Smooth muscle cell (in vitro differentiated cells): ENCODE results near the gene ADK. TPM values are rescaled to one million over a fixed set of nuclear protein-coding genes. Genes with fewer than 3 reads are reported as not detected.

Experiments
- DNase-seq: peaks from one replicate; lab custom pipeline; 2025; ENCODE audit not compliant: unreplicated experiment; lab: John Stamatoyannopoulos, UW
- H2AFZ ChIP-seq: fragments of 200-600 bp; sonication (generic); 2 replicates; pipeline ENCODE4 v1.6.0; 2016; ENCODE audit warnings: antibody characterized with exemption, low read depth, mild to moderate bottlenecking
- H3F3A ChIP-seq: fragments of 200-600 bp; sonication (generic); 2 replicates; pipeline ENCODE4 v1.6.0; 2017; ENCODE audit warnings: antibody characterized with exemption, low read depth
- H3K27ac ChIP-seq: fragments of 200-600 bp; sonication (generic); 2 replicates; pipeline ENCODE4 v1.5.1; 2016; ENCODE audit warnings: low read depth, mild to moderate bottlenecking
- H3K27me3 ChIP-seq: fragments of 200-600 bp; sonication (generic); 2 replicates; pipeline ENCODE4 v1.6.1; 2016; ENCODE audit warnings: low read depth, mild to moderate bottlenecking
- H3K36me3 ChIP-seq: fragments of 200-600 bp; sonication (generic); 2 replicates; pipeline ENCODE4 v1.5.1; 2016; ENCODE audit warnings: low read depth
- H3K4me1 ChIP-seq: fragments of 200-600 bp; sonication (generic); 2 replicates; pipeline ENCODE4 v1.5.1; 2016; ENCODE audit warnings: low read depth
- H3K4me2 ChIP-seq: fragments of 200-600 bp; sonication (generic); 2 replicates; pipeline ENCODE4 v1.6.0; 2016; ENCODE audit warnings: mild to moderate bottlenecking
- H3K4me3 ChIP-seq: fragments of 200-600 bp; sonication (generic); 2 replicates; pipeline ENCODE4 v1.5.1; 2016; ENCODE audit warnings: mild to moderate bottlenecking
- H3K79me2 ChIP-seq: fragments of 200-600 bp; sonication (generic); 2 replicates; pipeline ENCODE4 v1.6.0; 2016; ENCODE audit warnings: low read depth, mild to moderate bottlenecking
- H3K9ac ChIP-seq: fragments of 200-600 bp; sonication (generic); 2 replicates; pipeline ENCODE4 v1.6.0; 2016; ENCODE audit warnings: low read depth
- H3K9me3 ChIP-seq: fragments of 200-600 bp; sonication (generic); replicated peaks from 2 replicates; pipeline ENCODE4 v1.5.1; 2016; ENCODE audit warnings: low read depth
- H4K20me1 ChIP-seq: fragments of 200-600 bp; sonication (generic); 2 replicates; pipeline ENCODE4 v1.6.0; 2016; ENCODE audit warnings: low read depth
- CTCF ChIP-seq: fragments of 200-600 bp; sonication (generic); IDR thresholded peaks from 2 replicates; pipeline ENCODE4 v1.5.1; 2017; ENCODE audit warnings: borderline replicate concordance, mild to moderate bottlenecking, antibody characterized with exemption; ENCODE audit not compliant: insufficient read depth, poor library complexity, severe bottlenecking
- WGBS: methylation state at CpG from one replicate; pipeline ENCODE4 v1.1.7; 2016; ENCODE audit warnings: low lambda C conversion rate; 5-methylcytosine and 5-hydroxymethylcytosine counted together
- polyA plus RNA-seq: library from polyadenylated mRNA; unstranded; fragments of >200 nt; fragmentation: Nextera tagmentation; extraction: Ambion mirVana; gene quantifications from 2 replicates; pipeline ENCODE4 v1.2.1, GENCODE V29; 2016
- total RNA-seq: library from RNA; depleted of rRNA; stranded (reverse); fragments of >200 nt; gene quantifications from 2 replicates; pipeline ENCODE4 v1.2.3, GENCODE V29; 2014

ADK gene
- total and polyA plus RNA-seq, 2 experiments from 2014 or later: 19.4 to 25.1 TPM

- no peaks in the 10 kb centered on the region for H3K9me3 ChIP-seq
- WGBS: 84% methylated on average over 4 of the region's 4 CpGs
- no peaks in the 10 kb centered on the region for H3K27me3 ChIP-seq
- H4K20me1 ChIP-seq: peaks cover 5% of the 10 kb centered on the region
- no peak overlapping the region for H2AFZ ChIP-seq
- H3K4me1 ChIP-seq: no peaks in the 10 kb centered on the region
- no peaks in the 10 kb centered on the region for H3K79me2 ChIP-seq
- no peaks in the 10 kb centered on the region for H3F3A ChIP-seq
- no peak overlapping the region for H3K9ac ChIP-seq
- H3K4me3 ChIP-seq: no peak overlapping the region
- TF ChIP-seq CTCF: no peak
- no peak overlapping the region for H3K27ac ChIP-seq
- DNase-seq: no peak
- H3K36me3 ChIP-seq: no peaks in the 10 kb centered on the region
- no peak overlapping the region for H3K4me2 ChIP-seq
Observed at GRCh38 chr10:74233281-74233680, 82.3 kb downstream of the ADK start.

- no peak overlapping the region for H3K4me2 ChIP-seq
- no peak overlapping the region for H3K4me3 ChIP-seq
- no peak for DNase-seq
- H3K4me1 ChIP-seq: no peaks in the 10 kb centered on the region
- no peak overlapping the region for H2AFZ ChIP-seq
- no peak overlapping the region for H3K27ac ChIP-seq
- H3F3A ChIP-seq: no peaks in the 10 kb centered on the region
- TF ChIP-seq CTCF: peak; percentile 35
- H3K9me3 ChIP-seq: no peaks in the 10 kb centered on the region
- WGBS: 98% methylated on average over 1 of the region's 1 CpG
- no peaks in the 10 kb centered on the region for H3K79me2 ChIP-seq
- peaks cover 5% of the 10 kb centered on the region for H4K20me1 ChIP-seq
- H3K9ac ChIP-seq: no peak overlapping the region
- no peaks in the 10 kb centered on the region for H3K27me3 ChIP-seq
- no peaks in the 10 kb centered on the region for H3K36me3 ChIP-seq
Observed at GRCh38 chr10:74234569-74234968, 83.5 kb downstream of the ADK start.

GRCh38 chr10:74238031-74238431, 87.0 kb downstream of the ADK start:
- H3K27me3 ChIP-seq: no peaks in the 10 kb centered on the region
- H3K27ac ChIP-seq: peak overlapping the region; percentile 40
- no peaks in the 10 kb centered on the region for H3K9me3 ChIP-seq
- no peaks in the 10 kb centered on the region for H3K36me3 ChIP-seq
- H3K9ac ChIP-seq: no peak overlapping the region
- H3F3A ChIP-seq: no peaks in the 10 kb centered on the region
- peak overlapping the region; percentile 43 for H3K4me2 ChIP-seq
- TF ChIP-seq CTCF: no peak
- no peak overlapping the region for H3K4me3 ChIP-seq
- no peaks in the 10 kb centered on the region for H3K79me2 ChIP-seq
- no peaks in the 10 kb centered on the region for H3K4me1 ChIP-seq
- DNase-seq: no peak
- peaks cover 9% of the 10 kb centered on the region for H4K20me1 ChIP-seq
- WGBS: 77% methylated on average over 6 of the region's 6 CpGs
- no peak overlapping the region for H2AFZ ChIP-seq

GRCh38 chr10:74238516-74238915, 87.5 kb downstream of the ADK start:
- Histone ChIP-seq H2AFZ (no peak overlapping the region), H3K9me3 (no peaks in the 10 kb centered on the region), H3K4me3 (no peak overlapping the region), H3K79me2 (no peaks in the 10 kb centered on the region), H3K4me2 (peak overlapping the region; percentile 43), H3K27ac (peak overlapping the region; percentile 40), H4K20me1 (peaks cover 9% of the 10 kb centered on the region), H3K27me3 (no peaks in the 10 kb centered on the region), H3K9ac (no peak overlapping the region), H3F3A (no peaks in the 10 kb centered on the region), H3K4me1 (no peaks in the 10 kb centered on the region), H3K36me3 (no peaks in the 10 kb centered on the region)
- TF ChIP-seq CTCF: no peak
- WGBS: 90% methylated on average over 2 of the region's 2 CpGs
- DNase-seq: no peak
